ENCODE data around the gene CNTN5. TPM values are rescaled to one million over a fixed set of nuclear protein-coding genes. Genes with fewer than 3 reads are reported as not detected.

CNTN5 gene
- total and polyA plus RNA-seq, 2 donors (not counting 1 experiment from before 2014, with no cell fraction given) = 0.17 TPM; not detected in 1

GRCh38 chr11:100214791-100215190 is 1194.0 kb downstream of the CNTN5 start:
- Histone ChIP-seq H3K4me2 (ENCODE audit: extremely low read depth, insufficient read depth, low read length) (no peak overlapping the region), H3K4me3 (replicated peaks in 1 of 4; ENCODE audit: control extremely low read depth in 1 of 4, insufficient read depth in 1 of 4, low read depth in 3 of 4, low read length in 4 of 4) (no peak overlapping the region), H3K79me2 (ENCODE audit: control insufficient read depth, insufficient read depth, low read length) (no peaks in the 10 kb centered on the region), H3K36me3 (ENCODE audit: control insufficient read depth, insufficient read depth, low read length) (no peaks in the 10 kb centered on the region), H3K9ac (ENCODE audit: insufficient read depth, low read length) (no peak overlapping the region), H3K4me1 (ENCODE audit: control insufficient read depth, extremely low read depth, insufficient read depth, low read length) (no peaks in the 10 kb centered on the region), H3K27me3 (ENCODE audit: control insufficient read depth, insufficient read depth, low read length) (no peaks in the 10 kb centered on the region), H4K20me1 (ENCODE audit: control insufficient read depth, extremely low read depth, insufficient read depth, low read length) (no peaks in the 10 kb centered on the region), H3K27ac (ENCODE audit: insufficient read depth, low read length) (no peak overlapping the region), H3K9me3 (ENCODE audit: control insufficient read depth, insufficient read depth, low read depth, low read length) (no peaks in the 10 kb centered on the region), H2AFZ (ENCODE audit: low read length) (no peak overlapping the region)
- TF ChIP-seq EZH2 (IDR thresholded peaks at IDR 0.05; ENCODE audit: low read length, missing control alignments) = no peak
- TF ChIP-seq CTCF (conservative IDR thresholded peaks at IDR 0.05 in 1 of 2, IDR thresholded peaks at IDR 0.05 in 1 of 2; ENCODE audit: low read depth in 1 of 2, low read length in 2 of 2) = no peak
- DNase-seq (ENCODE audit: low read depth in 2 of 2) = no peak

- TF ChIP-seq EZH2 (IDR thresholded peaks at IDR 0.05; ENCODE audit: low read length, missing control alignments) (no peak), CTCF (conservative IDR thresholded peaks at IDR 0.05 in 1 of 2, IDR thresholded peaks at IDR 0.05 in 1 of 2; ENCODE audit: low read depth in 1 of 2, low read length in 2 of 2) (no peak)
- H3K27me3 ChIP-seq (ENCODE audit: control insufficient read depth, insufficient read depth, low read length) = no peaks in the 10 kb centered on the region
- H3K36me3 ChIP-seq (ENCODE audit: control insufficient read depth, insufficient read depth, low read length) = no peaks in the 10 kb centered on the region
Measured at GRCh38 chr11:100220801-100221200, 1200.1 kb downstream of the CNTN5 start.

GRCh38 chr11:100221791-100222190 is 1201.0 kb downstream of the CNTN5 start:
- no peak overlapping the region for H3K4me3 ChIP-seq (replicated peaks in 1 of 4; ENCODE audit: control extremely low read depth in 1 of 4, insufficient read depth in 1 of 4, low read depth in 3 of 4, low read length in 4 of 4)
- no peaks in the 10 kb centered on the region for H3K9me3 ChIP-seq (ENCODE audit: control insufficient read depth, insufficient read depth, low read depth, low read length)
- no peak overlapping the region for H3K27ac ChIP-seq (ENCODE audit: insufficient read depth, low read length)
- no peaks in the 10 kb centered on the region for H3K79me2 ChIP-seq (ENCODE audit: control insufficient read depth, insufficient read depth, low read length)
- H3K27me3 ChIP-seq (ENCODE audit: control insufficient read depth, insufficient read depth, low read length) = no peaks in the 10 kb centered on the region
- TF ChIP-seq EZH2 (IDR thresholded peaks at IDR 0.05; ENCODE audit: low read length, missing control alignments) = no peak
- no peak for TF ChIP-seq CTCF (conservative IDR thresholded peaks at IDR 0.05 in 1 of 2, IDR thresholded peaks at IDR 0.05 in 1 of 2; ENCODE audit: low read depth in 1 of 2, low read length in 2 of 2)
- no peaks in the 10 kb centered on the region for H3K4me1 ChIP-seq (ENCODE audit: control insufficient read depth, extremely low read depth, insufficient read depth, low read length)
- H3K36me3 ChIP-seq (ENCODE audit: control insufficient read depth, insufficient read depth, low read length) = no peaks in the 10 kb centered on the region
- H3K9ac ChIP-seq (ENCODE audit: insufficient read depth, low read length) = no peak overlapping the region
- no peak for DNase-seq (ENCODE audit: low read depth in 2 of 2)
- peaks cover 1% of the 10 kb centered on the region for H4K20me1 ChIP-seq (ENCODE audit: control insufficient read depth, extremely low read depth, insufficient read depth, low read length)
- H2AFZ ChIP-seq (ENCODE audit: low read length) = no peak overlapping the region
- no peak overlapping the region for H3K4me2 ChIP-seq (ENCODE audit: extremely low read depth, insufficient read depth, low read length)

More at GRCh38 chr11:100220801-100221200, 1200.1 kb downstream of the CNTN5 start:
- DNase-seq (ENCODE audit: low read depth in 2 of 2) = no peak
- H3K9ac ChIP-seq (ENCODE audit: insufficient read depth, low read length) = no peak overlapping the region
- H3K9me3 ChIP-seq (ENCODE audit: control insufficient read depth, insufficient read depth, low read depth, low read length) = no peaks in the 10 kb centered on the region
- H3K79me2 ChIP-seq (ENCODE audit: control insufficient read depth, insufficient read depth, low read length) = no peaks in the 10 kb centered on the region
- H4K20me1 ChIP-seq (ENCODE audit: control insufficient read depth, extremely low read depth, insufficient read depth, low read length) = no peaks in the 10 kb centered on the region
- H2AFZ ChIP-seq (ENCODE audit: low read length) = no peak overlapping the region
- no peak overlapping the region for H3K4me3 ChIP-seq (replicated peaks in 1 of 4; ENCODE audit: control extremely low read depth in 1 of 4, insufficient read depth in 1 of 4, low read depth in 3 of 4, low read length in 4 of 4)
- no peak overlapping the region for H3K27ac ChIP-seq (ENCODE audit: insufficient read depth, low read length)
- H3K4me2 ChIP-seq (ENCODE audit: extremely low read depth, insufficient read depth, low read length) = no peak overlapping the region
- no peaks in the 10 kb centered on the region for H3K4me1 ChIP-seq (ENCODE audit: control insufficient read depth, extremely low read depth, insufficient read depth, low read length)
